Central memory CD4-positive, alpha-beta T cell (primary cell): ENCODE measurements around the gene RUSF1.
"Not testable (repeated sequence)": the region's sequence is repeated elsewhere in the genome, so short reads cannot be mapped to it uniquely, and the experiment has no call there.

ENCODE experiments used
- DNase-seq: peaks from one replicate; pipeline ENCODE4 v3.0.0; 2022
- total RNA-seq, 3 experiments: gene quantifications; one replicate each; lab custom pipeline; 2026; lab: John Stamatoyannopoulos, UW

RUSF1 gene
- 38.9 to 66.0 (median 50.2) reads per million in 3 experiments for total RNA-seq

GRCh38 chr16:31507929-31508705 lies at the start of gene RUSF1:
RUSF1 (minus strand) TSS chr16:31508391; CDS start chr16:31508373, 18 bp downstream.
- peak; percentile 73 for DNase-seq

GRCh38 chr16:31542763-31543162 lies 34.6 kb upstream of the RUSF1 start:
- DNase-seq, result no peak

- not testable (repeated sequence) for DNase-seq
These were observed 31.6 kb upstream of the RUSF1 start for GRCh38 chr16:31539762-31540161.

GRCh38 chr16:31538243-31538598 lies 30.0 kb upstream of the RUSF1 start:
- not testable (repeated sequence) for DNase-seq

- DNase-seq, result no peak
These were observed 29.4 kb upstream of the RUSF1 start for GRCh38 chr16:31537362-31538242.

- no peak for DNase-seq
These were observed 28.7 kb upstream of the RUSF1 start for GRCh38 chr16:31536804-31537361.

- no peak for DNase-seq
These were observed 27.5 kb upstream of the RUSF1 start for GRCh38 chr16:31535737-31536136.

- DNase-seq, result no peak
These were observed 24.7 kb upstream of the RUSF1 start for GRCh38 chr16:31532896-31533295.

GRCh38 chr16:31532120-31532519 lies 23.9 kb upstream of the RUSF1 start:
- DNase-seq, result no peak

- no peak for DNase-seq
These were observed 22.9 kb upstream of the RUSF1 start for GRCh38 chr16:31531096-31531495.

- DNase-seq, result no peak
These were observed 22.2 kb upstream of the RUSF1 start for GRCh38 chr16:31530405-31530804.

- no peak for DNase-seq
These were observed 21.7 kb upstream of the RUSF1 start for GRCh38 chr16:31529937-31530312.

- DNase-seq, result no peak
These were observed 21.1 kb upstream of the RUSF1 start for GRCh38 chr16:31529108-31529936.

- no peak for DNase-seq
These were observed 20.4 kb upstream of the RUSF1 start for GRCh38 chr16:31528523-31529107.

- no peak for DNase-seq
These were observed 19.6 kb upstream of the RUSF1 start, which contains the start of gene AHSP for GRCh38 chr16:31527734-31528274. AHSP (plus strand) TSS chr16:31527900; CDS start chr16:31528140, 240 bp downstream.

GRCh38 chr16:31525113-31525512 lies 16.9 kb upstream of the RUSF1 start:
- no peak for DNase-seq

GRCh38 chr16:31523768-31524167 lies 15.6 kb upstream of the RUSF1 start:
- DNase-seq, result not testable (repeated sequence)

- DNase-seq, result no peak
These were observed 13.9 kb upstream of the RUSF1 start for GRCh38 chr16:31522071-31522470.

- DNase-seq, result no peak
These were observed 13.2 kb upstream of the RUSF1 start for GRCh38 chr16:31521368-31521767.

- no peak for DNase-seq
These were observed 11.7 kb upstream of the RUSF1 start for GRCh38 chr16:31519759-31520431.

- no peak for DNase-seq
These were observed 9.7 kb upstream of the RUSF1 start for GRCh38 chr16:31517800-31518402.
